ENCODE measurements around the gene GALNT13. TPM values are rescaled to one million over a fixed set of nuclear protein-coding genes. Genes with fewer than 3 reads are reported as not detected.
A peak's percentile ranks its signal among the peaks of the same experiment; 100 is the strongest.

GALNT13 gene
- polyA plus RNA-seq, 3 donors: not detected

GRCh38 chr2:154361276-154361675, 489.6 kb downstream of the GALNT13 start:
- Mint-ChIP-seq H3K27me3 (ENCODE audit: low read depth in 3 of 3) (no peaks in the 10 kb centered on the region), H3K4me3 (no peak overlapping the region), H3K9me3 (peaks cover 0 to 3% (median 0%) of the 10 kb centered on the region in 7 donors), H3K4me1 (no peaks in the 10 kb centered on the region), H3K27ac (no peak overlapping the region), H3K36me3 (no peaks in the 10 kb centered on the region)
- DNase-seq: no peak
- WGBS (ENCODE audit: insufficient coverage): no CpG with 5 or more reads among the region's 2 CpGs
- H3K4me2 ChIP-seq (replicated peaks; ENCODE audit: extremely low read depth, low read length, poor library complexity, severe bottlenecking): no peak overlapping the region
- TF ChIP-seq, protein P1, sequence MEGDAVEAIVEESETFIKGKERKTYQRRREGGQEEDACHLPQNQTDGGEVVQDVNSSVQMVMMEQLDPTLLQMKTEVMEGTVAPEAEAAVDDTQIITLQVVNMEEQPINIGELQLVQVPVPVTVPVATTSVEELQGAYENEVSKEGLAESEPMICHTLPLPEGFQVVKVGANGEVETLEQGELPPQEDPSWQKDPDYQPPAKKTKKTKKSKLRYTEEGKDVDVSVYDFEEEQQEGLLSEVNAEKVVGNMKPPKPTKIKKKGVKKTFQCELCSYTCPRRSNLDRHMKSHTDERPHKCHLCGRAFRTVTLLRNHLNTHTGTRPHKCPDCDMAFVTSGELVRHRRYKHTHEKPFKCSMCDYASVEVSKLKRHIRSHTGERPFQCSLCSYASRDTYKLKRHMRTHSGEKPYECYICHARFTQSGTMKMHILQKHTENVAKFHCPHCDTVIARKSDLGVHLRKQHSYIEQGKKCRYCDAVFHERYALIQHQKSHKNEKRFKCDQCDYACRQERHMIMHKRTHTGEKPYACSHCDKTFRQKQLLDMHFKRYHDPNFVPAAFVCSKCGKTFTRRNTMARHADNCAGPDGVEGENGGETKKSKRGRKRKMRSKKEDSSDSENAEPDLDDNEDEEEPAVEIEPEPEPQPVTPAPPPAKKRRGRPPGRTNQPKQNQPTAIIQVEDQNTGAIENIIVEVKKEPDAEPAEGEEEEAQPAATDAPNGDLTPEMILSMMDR (IDR thresholded peaks at IDR 0.05): no peak
- no peak overlapping the region for H2AFZ ChIP-seq (ENCODE audit: insufficient read depth, low read depth, low read length, poor library complexity, severe bottlenecking)
- H4K20me1 ChIP-seq (ENCODE audit: insufficient read depth, low read length): no peaks in the 10 kb centered on the region
- intact Hi-C loops (cut with micrococcal nuclease): no loop called here
- H3K79me2 ChIP-seq (ENCODE audit: insufficient read depth, low read length): no peaks in the 10 kb centered on the region
- H3K4me1 ChIP-seq (ENCODE audit: control insufficient read depth in 1 of 2, insufficient read depth in 2 of 2, low read length in 2 of 2): no peaks in the 10 kb centered on the region
- no peaks in the 10 kb centered on the region for H3K36me3 ChIP-seq (replicated peaks in 1 of 2; ENCODE audit: control insufficient read depth in 1 of 2, insufficient read depth in 2 of 2, low read length in 2 of 2)
- no peak overlapping the region for H3K4me3 ChIP-seq (replicated peaks in 1 of 3; ENCODE audit: low read depth in 2 of 3, low read length in 3 of 3)
- no peaks in the 10 kb centered on the region for H3K27me3 ChIP-seq (ENCODE audit: control insufficient read depth in 2 of 2, insufficient read depth in 2 of 2, low read length in 2 of 2)
- no peaks in the 10 kb centered on the region for H3K9me3 ChIP-seq (replicated peaks in 1 of 2; ENCODE audit: control insufficient read depth in 1 of 2, insufficient read depth in 1 of 2, low read length in 2 of 2)
- no peak overlapping the region for H3K9ac ChIP-seq (ENCODE audit: insufficient read depth, low read length, poor library complexity, severe bottlenecking)
- no peak overlapping the region for H3K27ac ChIP-seq (ENCODE audit: low read depth in 1 of 2, low read length in 2 of 2)

GRCh38 chr2:154368153-154368552, 496.4 kb downstream of the GALNT13 start:
- no peak overlapping the region for H3K4me2 ChIP-seq (replicated peaks; ENCODE audit: extremely low read depth, low read length, poor library complexity, severe bottlenecking)
- H3K4me1 Mint-ChIP-seq: no peaks in the 10 kb centered on the region
- H3K27me3 ChIP-seq (ENCODE audit: control insufficient read depth in 2 of 2, insufficient read depth in 2 of 2, low read length in 2 of 2): no peaks in the 10 kb centered on the region
- H2AFZ ChIP-seq (ENCODE audit: insufficient read depth, low read depth, low read length, poor library complexity, severe bottlenecking): no peak overlapping the region
- WGBS (ENCODE audit: insufficient coverage): no CpG with 5 or more reads among the region's 2 CpGs
- peak overlapping the region in 1 of 7 donors; percentile 68 for H3K27ac Mint-ChIP-seq
- no peaks in the 10 kb centered on the region for H3K36me3 ChIP-seq (replicated peaks in 1 of 2; ENCODE audit: control insufficient read depth in 1 of 2, insufficient read depth in 2 of 2, low read length in 2 of 2)
- intact Hi-C loops (cut with micrococcal nuclease): no loop called here
- H4K20me1 ChIP-seq (ENCODE audit: insufficient read depth, low read length): no peaks in the 10 kb centered on the region
- no peak for DNase-seq
- no peaks in the 10 kb centered on the region for H3K36me3 Mint-ChIP-seq
- no peaks in the 10 kb centered on the region for H3K27me3 Mint-ChIP-seq (ENCODE audit: low read depth in 3 of 3)
- no peaks in the 10 kb centered on the region for H3K79me2 ChIP-seq (ENCODE audit: insufficient read depth, low read length)
- TF ChIP-seq, protein P1 (IDR thresholded peaks at IDR 0.05): no peak
- H3K9ac ChIP-seq (ENCODE audit: insufficient read depth, low read length, poor library complexity, severe bottlenecking): no peak overlapping the region
- H3K9me3 Mint-ChIP-seq: peaks cover 0 to 3% (median 0%) of the 10 kb centered on the region in 7 donors
- no peak overlapping the region for H3K4me3 Mint-ChIP-seq
- H3K4me3 ChIP-seq (replicated peaks in 1 of 3; ENCODE audit: low read depth in 2 of 3, low read length in 3 of 3): no peak overlapping the region
- no peaks in the 10 kb centered on the region for H3K4me1 ChIP-seq (ENCODE audit: control insufficient read depth in 1 of 2, insufficient read depth in 2 of 2, low read length in 2 of 2)
- no peak overlapping the region for H3K27ac ChIP-seq (ENCODE audit: low read depth in 1 of 2, low read length in 2 of 2)
- H3K9me3 ChIP-seq (replicated peaks in 1 of 2; ENCODE audit: control insufficient read depth in 1 of 2, insufficient read depth in 1 of 2, low read length in 2 of 2): no peaks in the 10 kb centered on the region

Measured in CD14-positive monocyte (primary cell).